Measurements from ENCODE around the gene ZBTB8A. TPM values are rescaled to one million over a fixed set of nuclear protein-coding genes. Genes with fewer than 3 reads are reported as not detected.

ZBTB8A gene
- total and polyA plus RNA-seq, 2 of the 13 experiments (the other 11 are each of a cell fraction or from before 2014, with no cell fraction given) = 1.3 to 3.7 TPM

DNA sequence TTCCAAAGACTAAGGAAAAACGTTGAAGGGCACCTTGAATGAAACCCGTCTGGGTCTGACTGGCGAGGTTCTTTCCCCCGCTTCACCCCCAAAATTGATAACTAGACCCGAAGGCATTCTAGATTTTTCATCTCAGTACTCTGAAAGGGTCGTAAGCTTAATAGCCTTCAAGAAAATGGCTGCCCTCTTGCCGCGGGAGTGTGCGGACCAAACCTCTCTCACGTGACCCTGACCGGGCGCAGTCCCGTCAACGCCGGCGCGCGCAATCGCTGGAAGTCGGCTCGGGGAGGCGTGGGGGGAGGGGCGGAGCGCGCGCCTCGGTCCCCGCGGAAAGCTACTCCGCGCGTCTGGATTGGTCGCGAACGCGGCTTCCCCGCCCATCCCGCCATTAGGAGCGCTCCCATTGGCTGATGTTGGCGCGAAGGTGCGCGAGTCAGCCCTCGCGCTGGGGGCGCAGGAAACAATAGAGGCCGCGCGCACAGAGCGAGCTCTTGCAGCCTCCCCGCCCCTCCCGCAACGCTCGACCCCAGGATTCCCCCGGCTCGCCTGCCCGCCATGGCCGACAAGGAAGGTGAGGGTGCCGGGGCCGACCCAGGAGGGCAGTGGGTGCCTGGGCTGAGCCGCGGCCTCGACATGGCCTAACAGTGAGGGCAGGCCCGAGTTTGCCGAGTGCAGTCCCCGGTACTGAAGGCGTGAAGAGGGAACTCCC, 111.7 kb downstream of the ZBTB8A start, which contains the start of gene RBBP4 (continued):
- TF ChIP-seq, protein P1, sequence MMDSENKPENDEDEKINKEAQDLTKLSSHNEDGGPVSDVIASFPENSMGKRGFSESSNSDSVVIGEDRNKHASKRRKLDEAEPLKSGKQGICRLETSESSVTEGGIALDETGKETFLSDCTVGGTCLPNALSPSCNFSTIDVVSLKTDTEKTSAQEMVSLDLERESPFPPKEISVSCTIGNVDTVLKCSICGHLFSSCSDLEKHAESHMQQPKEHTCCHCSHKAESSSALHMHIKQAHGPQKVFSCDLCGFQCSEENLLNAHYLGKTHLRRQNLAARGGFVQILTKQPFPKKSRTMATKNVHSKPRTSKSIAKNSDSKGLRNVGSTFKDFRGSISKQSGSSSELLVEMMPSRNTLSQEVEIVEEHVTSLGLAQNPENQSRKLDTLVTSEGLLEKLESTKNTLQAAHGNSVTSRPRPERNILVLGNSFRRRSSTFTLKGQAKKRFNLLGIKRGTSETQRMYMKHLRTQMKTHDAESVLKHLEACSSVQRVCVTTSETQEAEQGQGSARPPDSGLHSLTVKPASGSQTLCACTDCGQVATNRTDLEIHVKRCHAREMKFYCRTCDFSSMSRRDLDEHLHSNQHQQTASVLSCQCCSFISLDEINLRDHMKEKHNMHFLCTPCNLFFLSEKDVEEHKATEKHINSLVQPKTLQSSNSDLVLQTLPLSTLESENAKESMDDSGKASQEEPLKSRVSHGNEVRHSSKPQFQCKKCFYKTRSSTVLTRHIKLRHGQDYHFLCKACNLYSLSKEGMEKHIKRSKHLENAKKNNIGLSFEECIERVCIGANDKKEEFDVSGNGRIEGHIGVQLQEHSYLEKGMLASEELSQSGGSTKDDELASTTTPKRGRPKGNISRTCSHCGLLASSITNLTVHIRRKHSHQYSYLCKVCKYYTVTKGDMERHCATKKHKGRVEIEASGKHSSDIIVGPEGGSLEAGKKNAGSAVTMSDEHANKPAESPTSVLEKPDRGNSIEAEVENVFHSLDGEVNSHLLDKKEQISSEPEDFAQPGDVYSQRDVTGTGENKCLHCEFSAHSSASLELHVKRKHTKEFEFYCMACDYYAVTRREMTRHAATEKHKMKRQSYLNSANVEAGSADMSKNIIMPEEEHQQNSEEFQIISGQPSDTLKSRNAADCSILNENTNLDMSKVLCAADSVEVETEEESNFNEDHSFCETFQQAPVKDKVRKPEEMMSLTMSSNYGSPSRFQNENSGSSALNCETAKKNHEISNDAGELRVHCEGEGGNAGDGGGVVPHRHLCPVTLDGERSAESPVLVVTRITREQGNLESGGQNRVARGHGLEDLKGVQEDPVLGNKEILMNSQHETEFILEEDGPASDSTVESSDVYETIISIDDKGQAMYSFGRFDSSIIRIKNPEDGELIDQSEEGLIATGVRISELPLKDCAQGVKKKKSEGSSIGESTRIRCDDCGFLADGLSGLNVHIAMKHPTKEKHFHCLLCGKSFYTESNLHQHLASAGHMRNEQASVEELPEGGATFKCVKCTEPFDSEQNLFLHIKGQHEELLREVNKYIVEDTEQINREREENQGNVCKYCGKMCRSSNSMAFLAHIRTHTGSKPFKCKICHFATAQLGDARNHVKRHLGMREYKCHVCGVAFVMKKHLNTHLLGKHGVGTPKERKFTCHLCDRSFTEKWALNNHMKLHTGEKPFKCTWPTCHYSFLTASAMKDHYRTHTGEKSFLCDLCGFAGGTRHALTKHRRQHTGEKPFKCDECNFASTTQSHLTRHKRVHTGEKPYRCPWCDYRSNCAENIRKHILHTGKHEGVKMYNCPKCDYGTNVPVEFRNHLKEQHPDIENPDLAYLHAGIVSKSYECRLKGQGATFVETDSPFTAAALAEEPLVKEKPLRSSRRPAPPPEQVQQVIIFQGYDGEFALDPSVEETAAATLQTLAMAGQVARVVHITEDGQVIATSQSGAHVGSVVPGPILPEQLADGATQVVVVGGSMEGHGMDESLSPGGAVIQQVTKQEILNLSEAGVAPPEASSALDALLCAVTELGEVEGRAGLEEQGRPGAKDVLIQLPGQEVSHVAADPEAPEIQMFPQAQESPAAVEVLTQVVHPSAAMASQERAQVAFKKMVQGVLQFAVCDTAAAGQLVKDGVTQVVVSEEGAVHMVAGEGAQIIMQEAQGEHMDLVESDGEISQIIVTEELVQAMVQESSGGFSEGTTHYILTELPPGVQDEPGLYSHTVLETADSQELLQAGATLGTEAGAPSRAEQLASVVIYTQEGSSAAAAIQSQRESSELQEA (CRISPR knock-in tag; IDR thresholded peaks at IDR 0.05; ENCODE audit: not compliant biosample characterization) = peak; percentile 92
- TF ChIP-seq ZNF703 (CRISPR knock-in tag; IDR thresholded peaks at IDR 0.05; ENCODE audit: borderline replicate concordance) (peak; percentile 91), ZNF569 (CRISPR knock-in tag; IDR thresholded peaks at IDR 0.05; ENCODE audit: borderline replicate concordance) (no peak), ZNF670 (CRISPR knock-in tag; IDR thresholded peaks at IDR 0.05; ENCODE audit: borderline replicate concordance) (peak; percentile 93; the same call in 1 of the 2 replicates), ZNF101 (CRISPR knock-in tag; IDR thresholded peaks at IDR 0.05; ENCODE audit: borderline replicate concordance, low read depth) (0 out of 2 replicates have a peak, but pooled peaks have one; percentile 59)
- TF ChIP-seq, protein P2, sequence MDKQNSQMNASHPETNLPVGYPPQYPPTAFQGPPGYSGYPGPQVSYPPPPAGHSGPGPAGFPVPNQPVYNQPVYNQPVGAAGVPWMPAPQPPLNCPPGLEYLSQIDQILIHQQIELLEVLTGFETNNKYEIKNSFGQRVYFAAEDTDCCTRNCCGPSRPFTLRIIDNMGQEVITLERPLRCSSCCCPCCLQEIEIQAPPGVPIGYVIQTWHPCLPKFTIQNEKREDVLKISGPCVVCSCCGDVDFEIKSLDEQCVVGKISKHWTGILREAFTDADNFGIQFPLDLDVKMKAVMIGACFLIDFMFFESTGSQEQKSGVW (CRISPR knock-in tag; IDR thresholded peaks at IDR 0.05; ENCODE audit: borderline replicate concordance) = peak; percentile 92
- TF ChIP-seq, protein P3, sequence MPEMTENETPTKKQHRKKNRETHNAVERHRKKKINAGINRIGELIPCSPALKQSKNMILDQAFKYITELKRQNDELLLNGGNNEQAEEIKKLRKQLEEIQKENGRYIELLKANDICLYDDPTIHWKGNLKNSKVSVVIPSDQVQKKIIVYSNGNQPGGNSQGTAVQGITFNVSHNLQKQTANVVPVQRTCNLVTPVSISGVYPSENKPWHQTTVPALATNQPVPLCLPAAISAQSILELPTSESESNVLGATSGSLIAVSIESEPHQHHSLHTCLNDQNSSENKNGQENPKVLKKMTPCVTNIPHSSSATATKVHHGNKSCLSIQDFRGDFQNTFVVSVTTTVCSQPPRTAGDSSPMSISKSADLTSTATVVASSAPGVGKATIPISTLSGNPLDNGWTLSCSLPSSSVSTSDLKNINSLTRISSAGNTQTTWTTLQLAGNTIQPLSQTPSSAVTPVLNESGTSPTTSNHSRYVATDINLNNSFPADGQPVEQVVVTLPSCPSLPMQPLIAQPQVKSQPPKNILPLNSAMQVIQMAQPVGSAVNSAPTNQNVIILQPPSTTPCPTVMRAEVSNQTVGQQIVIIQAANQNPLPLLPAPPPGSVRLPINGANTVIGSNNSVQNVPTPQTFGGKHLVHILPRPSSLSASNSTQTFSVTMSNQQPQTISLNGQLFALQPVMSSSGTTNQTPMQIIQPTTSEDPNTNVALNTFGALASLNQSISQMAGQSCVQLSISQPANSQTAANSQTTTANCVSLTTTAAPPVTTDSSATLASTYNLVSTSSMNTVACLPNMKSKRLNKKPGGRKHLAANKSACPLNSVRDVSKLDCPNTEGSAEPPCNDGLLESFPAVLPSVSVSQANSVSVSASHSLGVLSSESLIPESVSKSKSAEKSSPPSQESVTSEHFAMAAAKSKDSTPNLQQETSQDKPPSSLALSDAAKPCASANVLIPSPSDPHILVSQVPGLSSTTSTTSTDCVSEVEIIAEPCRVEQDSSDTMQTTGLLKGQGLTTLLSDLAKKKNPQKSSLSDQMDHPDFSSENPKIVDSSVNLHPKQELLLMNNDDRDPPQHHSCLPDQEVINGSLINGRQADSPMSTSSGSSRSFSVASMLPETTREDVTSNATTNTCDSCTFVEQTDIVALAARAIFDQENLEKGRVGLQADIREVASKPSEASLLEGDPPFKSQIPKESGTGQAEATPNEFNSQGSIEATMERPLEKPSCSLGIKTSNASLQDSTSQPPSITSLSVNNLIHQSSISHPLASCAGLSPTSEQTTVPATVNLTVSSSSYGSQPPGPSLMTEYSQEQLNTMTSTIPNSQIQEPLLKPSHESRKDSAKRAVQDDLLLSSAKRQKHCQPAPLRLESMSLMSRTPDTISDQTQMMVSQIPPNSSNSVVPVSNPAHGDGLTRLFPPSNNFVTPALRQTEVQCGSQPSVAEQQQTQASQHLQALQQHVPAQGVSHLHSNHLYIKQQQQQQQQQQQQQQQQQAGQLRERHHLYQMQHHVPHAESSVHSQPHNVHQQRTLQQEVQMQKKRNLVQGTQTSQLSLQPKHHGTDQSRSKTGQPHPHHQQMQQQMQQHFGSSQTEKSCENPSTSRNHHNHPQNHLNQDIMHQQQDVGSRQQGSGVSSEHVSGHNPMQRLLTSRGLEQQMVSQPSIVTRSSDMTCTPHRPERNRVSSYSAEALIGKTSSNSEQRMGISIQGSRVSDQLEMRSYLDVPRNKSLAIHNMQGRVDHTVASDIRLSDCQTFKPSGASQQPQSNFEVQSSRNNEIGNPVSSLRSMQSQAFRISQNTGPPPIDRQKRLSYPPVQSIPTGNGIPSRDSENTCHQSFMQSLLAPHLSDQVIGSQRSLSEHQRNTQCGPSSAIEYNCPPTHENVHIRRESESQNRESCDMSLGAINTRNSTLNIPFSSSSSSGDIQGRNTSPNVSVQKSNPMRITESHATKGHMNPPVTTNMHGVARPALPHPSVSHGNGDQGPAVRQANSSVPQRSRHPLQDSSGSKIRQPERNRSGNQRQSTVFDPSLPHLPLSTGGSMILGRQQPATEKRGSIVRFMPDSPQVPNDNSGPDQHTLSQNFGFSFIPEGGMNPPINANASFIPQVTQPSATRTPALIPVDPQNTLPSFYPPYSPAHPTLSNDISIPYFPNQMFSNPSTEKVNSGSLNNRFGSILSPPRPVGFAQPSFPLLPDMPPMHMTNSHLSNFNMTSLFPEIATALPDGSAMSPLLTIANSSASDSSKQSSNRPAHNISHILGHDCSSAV (CRISPR knock-in tag; IDR thresholded peaks at IDR 0.05; ENCODE audit: borderline replicate concordance) = no peak
- TF ChIP-seq, protein P4, sequence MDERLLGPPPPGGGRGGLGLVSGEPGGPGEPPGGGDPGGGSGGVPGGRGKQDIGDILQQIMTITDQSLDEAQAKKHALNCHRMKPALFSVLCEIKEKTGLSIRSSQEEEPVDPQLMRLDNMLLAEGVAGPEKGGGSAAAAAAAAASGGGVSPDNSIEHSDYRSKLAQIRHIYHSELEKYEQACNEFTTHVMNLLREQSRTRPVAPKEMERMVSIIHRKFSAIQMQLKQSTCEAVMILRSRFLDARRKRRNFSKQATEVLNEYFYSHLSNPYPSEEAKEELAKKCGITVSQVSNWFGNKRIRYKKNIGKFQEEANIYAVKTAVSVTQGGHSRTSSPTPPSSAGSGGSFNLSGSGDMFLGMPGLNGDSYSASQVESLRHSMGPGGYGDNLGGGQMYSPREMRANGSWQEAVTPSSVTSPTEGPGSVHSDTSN (CRISPR knock-in tag; IDR thresholded peaks at IDR 0.05) = no peak

All from HepG2 (cell line).